COR-L47 (cell line): ENCODE results near the gene KCNN3.

Experiments
- DNase-seq: peaks from one replicate; lab custom pipeline; 2025; lab: John Stamatoyannopoulos, UW

Gene KCNN3

GRCh38 chr1:154813846-154814505, 56.1 kb downstream of the KCNN3 start:
- no peak for DNase-seq

GRCh38 chr1:154813300-154813816, 56.7 kb downstream of the KCNN3 start:
- DNase-seq, result peak; percentile 48

GRCh38 chr1:154812877-154813276, 57.2 kb downstream of the KCNN3 start:
- no peak for DNase-seq

- no peak for DNase-seq
Measured at GRCh38 chr1:154810571-154810970, 59.5 kb downstream of the KCNN3 start.

- DNase-seq, result no peak
Measured at GRCh38 chr1:154809436-154810413, 60.4 kb downstream of the KCNN3 start.

- DNase-seq, result no peak
Measured at GRCh38 chr1:154808909-154809262, 61.2 kb downstream of the KCNN3 start.

- DNase-seq, result no peak
Measured at GRCh38 chr1:154808261-154808908, 61.7 kb downstream of the KCNN3 start.

GRCh38 chr1:154807048-154807591, 63.0 kb downstream of the KCNN3 start:
- no peak for DNase-seq

- no peak for DNase-seq
Measured at GRCh38 chr1:154806333-154806732, 63.7 kb downstream of the KCNN3 start.

- DNase-seq, result no peak
Measured at GRCh38 chr1:154802982-154803920, 66.8 kb downstream of the KCNN3 start.

- no peak for DNase-seq
Measured at GRCh38 chr1:154802336-154802969, 67.6 kb downstream of the KCNN3 start.

GRCh38 chr1:154801234-154802011, 68.7 kb downstream of the KCNN3 start:
- DNase-seq, result no peak

- no peak for DNase-seq
Measured at GRCh38 chr1:154799188-154799587, 70.9 kb downstream of the KCNN3 start.

GRCh38 chr1:154798645-154799044, 71.4 kb downstream of the KCNN3 start:
- no peak for DNase-seq

GRCh38 chr1:154797175-154797574, 72.9 kb downstream of the KCNN3 start:
- no peak for DNase-seq

- no peak for DNase-seq
Measured at GRCh38 chr1:154796303-154796892, 73.7 kb downstream of the KCNN3 start.

- DNase-seq, result no peak
Measured at GRCh38 chr1:154794608-154795007, 75.5 kb downstream of the KCNN3 start.

GRCh38 chr1:154793685-154794084, 76.4 kb downstream of the KCNN3 start:
- DNase-seq, result no peak

- DNase-seq, result no peak
Measured at GRCh38 chr1:154792899-154793298, 77.2 kb downstream of the KCNN3 start.
